ENCODE results near the gene RSU1.

Gene RSU1

DNA sequence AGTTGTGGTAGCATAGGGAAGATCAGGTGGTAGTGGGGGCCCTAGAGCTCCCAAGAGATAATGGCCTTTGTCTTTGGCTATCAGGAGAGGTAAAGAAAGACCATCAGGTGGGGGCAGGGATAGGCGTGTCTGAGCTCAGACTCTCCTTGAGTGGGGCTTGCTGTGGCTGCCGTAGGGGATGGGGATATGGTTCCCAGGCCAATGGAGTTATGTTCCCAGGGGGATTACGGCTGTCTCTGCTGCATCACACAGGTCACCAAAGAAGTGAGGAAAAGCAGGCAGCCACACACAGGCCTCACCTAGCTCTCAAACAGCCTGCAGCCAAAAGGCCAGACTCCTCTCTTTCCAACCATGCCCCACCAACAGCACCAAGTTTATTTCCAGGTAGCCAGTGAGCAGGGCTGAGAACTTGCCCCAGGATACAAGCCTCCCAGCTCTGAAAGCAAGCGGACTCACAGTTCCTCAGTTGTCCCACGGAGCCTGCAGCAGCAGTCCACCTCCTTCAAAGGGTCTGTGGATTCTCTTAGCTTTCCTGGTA, 257.9 kb downstream of the RSU1 start:
- H3K27ac ChIP-seq, result no peak overlapping the region
- TF ChIP-seq, protein P1, sequence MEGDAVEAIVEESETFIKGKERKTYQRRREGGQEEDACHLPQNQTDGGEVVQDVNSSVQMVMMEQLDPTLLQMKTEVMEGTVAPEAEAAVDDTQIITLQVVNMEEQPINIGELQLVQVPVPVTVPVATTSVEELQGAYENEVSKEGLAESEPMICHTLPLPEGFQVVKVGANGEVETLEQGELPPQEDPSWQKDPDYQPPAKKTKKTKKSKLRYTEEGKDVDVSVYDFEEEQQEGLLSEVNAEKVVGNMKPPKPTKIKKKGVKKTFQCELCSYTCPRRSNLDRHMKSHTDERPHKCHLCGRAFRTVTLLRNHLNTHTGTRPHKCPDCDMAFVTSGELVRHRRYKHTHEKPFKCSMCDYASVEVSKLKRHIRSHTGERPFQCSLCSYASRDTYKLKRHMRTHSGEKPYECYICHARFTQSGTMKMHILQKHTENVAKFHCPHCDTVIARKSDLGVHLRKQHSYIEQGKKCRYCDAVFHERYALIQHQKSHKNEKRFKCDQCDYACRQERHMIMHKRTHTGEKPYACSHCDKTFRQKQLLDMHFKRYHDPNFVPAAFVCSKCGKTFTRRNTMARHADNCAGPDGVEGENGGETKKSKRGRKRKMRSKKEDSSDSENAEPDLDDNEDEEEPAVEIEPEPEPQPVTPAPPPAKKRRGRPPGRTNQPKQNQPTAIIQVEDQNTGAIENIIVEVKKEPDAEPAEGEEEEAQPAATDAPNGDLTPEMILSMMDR (conservative IDR thresholded peaks at IDR 0.05; ENCODE audit: low read depth), result no peak
- POLR2A ChIA-PET (ENCODE audit: low non-redundant PET), result no interaction called here
- CTCF ChIA-PET, result no interaction called here
- no peak for DNase-seq (ENCODE audit: low spot score)

DNA sequence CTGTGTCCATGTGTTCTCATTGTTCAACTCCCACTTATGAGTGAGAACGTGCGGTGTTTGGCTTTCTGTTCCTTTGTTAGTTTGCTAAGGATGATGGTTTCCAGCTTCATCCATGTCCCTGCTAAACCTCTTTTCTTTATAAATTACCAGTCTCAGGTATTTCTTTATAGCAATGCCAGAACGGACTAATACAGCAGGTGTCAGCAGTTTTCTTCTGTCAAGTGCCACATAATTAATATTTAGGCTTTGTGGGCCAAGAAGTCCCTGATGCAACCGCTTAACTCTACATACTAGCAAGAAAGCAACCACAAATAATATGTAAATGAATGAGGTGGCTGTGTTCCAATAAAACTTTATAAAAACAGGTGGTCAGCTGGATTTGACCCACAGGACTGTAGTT, 269.3 kb downstream of the RSU1 start:
- ChIA-PET POLR2A (ENCODE audit: low non-redundant PET) (no interaction called here), CTCF (no interaction called here)
- DNase-seq (ENCODE audit: low spot score), result no peak
- TF ChIP-seq, protein P1 (conservative IDR thresholded peaks at IDR 0.05; ENCODE audit: low read depth), result no peak
- no peak overlapping the region for H3K27ac ChIP-seq

DNA sequence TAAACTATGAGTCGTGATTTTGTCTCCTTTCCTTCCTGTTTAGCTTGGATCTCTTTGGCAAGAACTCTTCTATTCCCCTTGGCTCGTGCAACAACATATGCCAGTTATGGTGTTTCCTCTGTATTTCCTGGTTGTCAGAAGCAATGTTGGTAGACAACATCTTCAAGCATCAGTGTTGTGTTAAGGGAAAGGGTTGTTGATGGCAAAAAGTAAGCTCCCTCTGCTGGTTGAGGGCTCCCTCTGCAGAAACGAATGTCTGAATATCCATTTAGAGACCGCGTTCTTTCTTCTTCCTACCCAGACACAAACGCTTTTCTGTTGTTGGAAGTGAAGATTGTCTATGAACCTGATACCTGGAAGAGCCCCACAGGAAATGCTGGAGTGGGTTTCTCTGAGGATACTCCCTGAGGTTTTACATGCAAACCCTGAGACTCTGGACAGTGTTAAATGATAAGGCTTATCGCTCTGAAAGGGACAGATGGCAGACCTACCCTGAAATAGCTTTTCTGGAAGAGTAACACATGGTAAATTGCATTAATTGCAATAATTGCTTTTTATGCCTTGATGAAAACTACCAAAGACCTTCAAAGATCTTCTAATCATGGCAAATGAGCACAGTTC, 272.0 kb downstream of the RSU1 start:
- ChIA-PET CTCF (interaction anchor here (0.5 to 1.4 kb wide), 6 partner anchors 9 to 816 kb away, joined by 3 to 8 read pairs (median 4); partner anchors contain the start of gene C1QL3), POLR2A (ENCODE audit: low non-redundant PET) (no interaction called here)
- peak; percentile 29 for DNase-seq (ENCODE audit: low spot score)
- no peak overlapping the region for H3K27ac ChIP-seq
- TF ChIP-seq, protein P1 (conservative IDR thresholded peaks at IDR 0.05; ENCODE audit: low read depth), result peak; percentile 43

DNA sequence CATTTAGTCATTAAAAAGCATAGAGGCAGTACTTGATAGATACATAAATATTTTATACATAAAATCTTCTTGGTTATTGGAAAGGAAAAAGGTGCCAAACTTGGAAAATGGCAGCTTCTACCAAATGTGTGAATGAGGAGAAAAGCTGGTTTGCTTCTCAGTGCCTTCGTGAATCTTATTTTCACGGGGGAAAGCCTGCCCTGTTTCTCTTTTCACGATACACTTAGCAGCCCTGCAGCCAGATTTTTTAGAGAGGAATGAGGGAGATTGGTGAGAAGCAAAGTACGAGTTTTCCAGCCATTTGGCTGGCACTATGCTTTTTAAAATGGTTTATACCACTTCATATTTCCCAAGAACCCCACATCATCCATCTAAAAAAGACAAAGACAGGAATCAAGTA, 272.6 kb downstream of the RSU1 start:
- ChIA-PET CTCF (interaction anchor here (0.6 to 1.4 kb wide), 4 partner anchors 8 to 633 kb away, joined by 3 to 4 read pairs (median 4); no protein-coding TSS in a partner anchor), POLR2A (ENCODE audit: low non-redundant PET) (no interaction called here)
- DNase-seq (ENCODE audit: low spot score), result no peak
- no peak overlapping the region for H3K27ac ChIP-seq
- TF ChIP-seq, protein P1 (conservative IDR thresholded peaks at IDR 0.05; ENCODE audit: low read depth), result no peak

DNA sequence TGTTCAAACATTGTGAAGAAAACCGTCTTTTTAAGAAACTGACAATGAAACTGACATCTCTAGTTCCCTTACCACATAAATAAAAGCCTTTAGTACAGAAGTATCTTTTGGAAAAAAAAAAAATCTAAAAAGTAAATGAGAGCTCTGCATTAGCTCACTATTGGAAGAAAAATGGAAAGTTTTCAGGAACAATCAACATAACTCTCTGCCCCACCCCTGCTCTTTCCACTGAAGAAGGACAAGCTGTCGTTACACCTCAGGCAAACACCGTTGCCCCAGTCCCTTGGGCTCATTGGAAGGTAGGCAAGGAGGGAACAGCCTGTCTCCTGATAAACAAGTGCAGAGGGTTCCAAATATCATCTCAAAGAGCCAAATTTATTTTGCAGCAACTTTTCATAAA, 273.1 kb downstream of the RSU1 start:
- ChIA-PET CTCF (interaction anchor here (0.6 to 1.4 kb wide), 2 partner anchors 20 to 229 kb away, joined by 3 to 4 read pairs; no protein-coding TSS in a partner anchor), POLR2A (ENCODE audit: low non-redundant PET) (no interaction called here)
- H3K27ac ChIP-seq, result no peak overlapping the region
- TF ChIP-seq, protein P1 (conservative IDR thresholded peaks at IDR 0.05; ENCODE audit: low read depth), result no peak
- DNase-seq (ENCODE audit: low spot score), result no peak

All from RWPE1 (cell line).